GM23338 (cell line): ENCODE measurements around the gene TNS1. TPM values are rescaled to one million over a fixed set of nuclear protein-coding genes. Genes with fewer than 3 reads are reported as not detected.

Experiments used
- ATAC-seq: fragments of 200-7000 bp; cut with Tn5 transposase; 3 replicates; pipeline ENCODE4 v1.9.1; 2020
- DNase-seq: peaks from one replicate; pipeline ENCODE4 v3.0.0-alpha.2; 2015; ENCODE audit warnings: low spot score
- H2AFZ ChIP-seq: fragments of 200-600 bp; sonication (generic); 2 replicates; pipeline ENCODE4 v1.8.0; 2016; ENCODE audit warnings: antibody characterized with exemption, mild to moderate bottlenecking, moderate library complexity
- H3F3A ChIP-seq: fragments of 200-600 bp; sonication (generic); replicated peaks from 2 replicates; pipeline ENCODE4 v1.8.0; 2017; ENCODE audit warnings: antibody characterized with exemption, mixed run types, low read depth
- H3K27ac ChIP-seq: fragments of 200-600 bp; sonication (generic); 2 replicates; pipeline ENCODE4 v1.6.1; 2016; ENCODE audit warnings: low read depth
- H3K27me3 ChIP-seq: fragments of 200-600 bp; sonication (generic); 2 replicates; pipeline ENCODE4 v1.8.0; 2016; ENCODE audit warnings: mild to moderate bottlenecking, mixed run types, moderate library complexity; ENCODE audit not compliant: insufficient read depth
- H3K36me3 ChIP-seq: fragments of 200-600 bp; sonication (generic); 2 replicates; pipeline ENCODE4 v1.8.0; 2016; ENCODE audit warnings: mild to moderate bottlenecking; ENCODE audit not compliant: insufficient read depth
- H3K4me1 ChIP-seq: fragments of 200-600 bp; sonication (generic); 2 replicates; pipeline ENCODE4 v1.8.0; 2016; ENCODE audit warnings: mild to moderate bottlenecking, moderate library complexity; ENCODE audit not compliant: insufficient read depth
- H3K4me2 ChIP-seq: fragments of 200-600 bp; sonication (generic); 2 replicates; pipeline ENCODE4 v1.7.1; 2017; ENCODE audit warnings: mixed run types
- H3K4me3 ChIP-seq: fragments of 200-600 bp; sonication (generic); 2 replicates; pipeline ENCODE4 v1.6.1; 2016; ENCODE audit warnings: mixed run types
- H3K79me2 ChIP-seq: fragments of 200-600 bp; sonication (generic); replicated peaks from 2 replicates; pipeline ENCODE4 v1.8.0; 2017; ENCODE audit warnings: mild to moderate bottlenecking; ENCODE audit not compliant: insufficient read depth
- H3K9me2 ChIP-seq: fragments of 200-600 bp; sonication (generic); 2 replicates; pipeline ENCODE4 v1.8.0; 2017; ENCODE audit not compliant: insufficient read depth
- H4K20me1 ChIP-seq: fragments of 200-600 bp; sonication (generic); replicated peaks from 2 replicates; pipeline ENCODE4 v1.8.0; 2017; ENCODE audit warnings: mild to moderate bottlenecking; ENCODE audit not compliant: insufficient read depth
- H3K27ac Mint-ChIP-seq: 2 replicates; pipeline ENCODE4 v1.8.0; 2020; ENCODE audit warnings: inconsistent platforms, mild to moderate bottlenecking, moderate library complexity, mixed read lengths
- H3K27me3 Mint-ChIP-seq: 3 replicates; pipeline ENCODE4 v1.8.0; 2022; ENCODE audit warnings: low read depth, mild to moderate bottlenecking, moderate library complexity, mixed read lengths, inconsistent platforms; ENCODE audit not compliant: insufficient read depth, poor library complexity
- H3K36me3 Mint-ChIP-seq: 3 replicates; pipeline ENCODE4 v1.8.0; 2021; ENCODE audit warnings: low read depth, mild to moderate bottlenecking, inconsistent platforms, moderate library complexity, mixed read lengths
- H3K4me1 Mint-ChIP-seq: 3 replicates; pipeline ENCODE4 v1.8.0; 2020; ENCODE audit warnings: mild to moderate bottlenecking, inconsistent platforms, mixed read lengths
- H3K4me3 Mint-ChIP-seq: 3 replicates; pipeline ENCODE4 v1.8.0; 2021; ENCODE audit warnings: moderate library complexity, mild to moderate bottlenecking, inconsistent platforms, mixed read lengths
- H3K9me3 Mint-ChIP-seq: 3 replicates; pipeline ENCODE4 v1.8.0; 2020; ENCODE audit warnings: moderate library complexity, mild to moderate bottlenecking, inconsistent platforms, mixed read lengths
- EZH2phosphoT487 ChIP-seq: fragments of 200-600 bp; sonication (generic); IDR thresholded peaks from one replicate; pipeline ENCODE4 v1.8.1; 2018; ENCODE audit warnings: antibody characterized with exemption; ENCODE audit not compliant: unreplicated experiment
- NANOG ChIP-seq: IDR thresholded peaks from 2 replicates; pipeline ENCODE4 v1.6.1; 2016; ENCODE audit warnings: antibody characterized with exemption, borderline replicate concordance
- POLR2AphosphoS5 ChIP-seq: IDR thresholded peaks from 2 replicates; pipeline ENCODE4 v1.6.1; 2016; ENCODE audit warnings: antibody characterized with exemption, low read depth
- ZNF114 ChIP-seq: fragments of 250-450 bp; sonication (Bioruptor Pico); IDR thresholded peaks from 2 replicates; pipeline ENCODE4 v1.5.0; 2020; ENCODE audit warnings: mild to moderate bottlenecking, moderate library complexity
- ZNF331 ChIP-seq: fragments of 250-450 bp; sonication (Bioruptor Pico); IDR thresholded peaks from 2 replicates; pipeline ENCODE4 v1.5.0; 2020; ENCODE audit warnings: low read depth, mild to moderate bottlenecking, moderate library complexity
- ZNF462 ChIP-seq: fragments of 250-450 bp; sonication (Bioruptor Pico); IDR thresholded peaks from 2 replicates; pipeline ENCODE4 v1.5.0; 2020; ENCODE audit warnings: mild to moderate bottlenecking, moderate library complexity
- polyA plus RNA-seq: library from polyadenylated mRNA; unstranded; fragments of >200 nt; fragmentation: Nextera tagmentation; extraction: Ambion mirVana; gene quantifications from 2 replicates; pipeline ENCODE4 v1.2.1, GENCODE V29; 2016
- total RNA-seq: library from RNA; depleted of rRNA; stranded (reverse); fragments of >200 nt; shearing (Covaris generic); gene quantifications from 2 replicates; pipeline ENCODE4 v1.2.3, GENCODE V29; 2014

The TNS1 gene
- total and polyA plus RNA-seq, 2 experiments from 2014 or later = 2.0 to 7.4 TPM

- Histone ChIP-seq H3K4me1 (no peaks in the 10 kb centered on the region), H4K20me1 (no peaks in the 10 kb centered on the region), H3K79me2 (no peaks in the 10 kb centered on the region), H3K27ac (no peak overlapping the region), H3K4me2 (no peak overlapping the region), H3K27me3 (no peaks in the 10 kb centered on the region), H2AFZ (no peak overlapping the region), H3K9me2 (no peaks in the 10 kb centered on the region), H3K36me3 (no peaks in the 10 kb centered on the region), H3K4me3 (no peak overlapping the region), H3F3A (no peaks in the 10 kb centered on the region)
- H3K4me3 Mint-ChIP-seq = no peak overlapping the region
- H3K9me3 Mint-ChIP-seq = no peaks in the 10 kb centered on the region
- peaks cover 3% of the 10 kb centered on the region; the same call in 2 of the 3 replicates for H3K4me1 Mint-ChIP-seq
- no peak for TF ChIP-seq ZNF114 (CRISPR knock-in tag)
- no peak for TF ChIP-seq ZNF331 (CRISPR knock-in tag)
- ATAC-seq (no peak), DNase-seq (no peak)
- H3K36me3 Mint-ChIP-seq = no peaks in the 10 kb centered on the region
- H3K27me3 Mint-ChIP-seq = peaks cover 3% of the 10 kb centered on the region
- H3K27ac Mint-ChIP-seq = no peak overlapping the region; the same call in 1 of the 2 replicates
Observed at GRCh38 chr2:217956586-217957457, 46.0 kb downstream of the TNS1 start.

GRCh38 chr2:217955881-217956493 lies 46.8 kb downstream of the TNS1 start:
- Mint-ChIP-seq H3K27me3 (peaks cover 3% of the 10 kb centered on the region), H3K9me3 (no peaks in the 10 kb centered on the region), H3K4me3 (no peak overlapping the region), H3K4me1 (peaks cover 6% of the 10 kb centered on the region), H3K27ac (no peak overlapping the region), H3K36me3 (no peaks in the 10 kb centered on the region)
- Histone ChIP-seq H2AFZ (no peak overlapping the region), H3K4me3 (no peak overlapping the region), H3K27ac (no peak overlapping the region), H4K20me1 (no peaks in the 10 kb centered on the region), H3K4me2 (no peak overlapping the region), H3F3A (no peaks in the 10 kb centered on the region), H3K36me3 (no peaks in the 10 kb centered on the region), H3K9me2 (no peaks in the 10 kb centered on the region), H3K27me3 (no peaks in the 10 kb centered on the region), H3K79me2 (no peaks in the 10 kb centered on the region), H3K4me1 (0 out of 2 replicates have a peak, but pooled peaks cover 3% of the 10 kb centered on the region)
- TF ChIP-seq EZH2phosphoT487 = no peak
- no peak for TF ChIP-seq ZNF462 (CRISPR knock-in tag)
- no peak for TF ChIP-seq NANOG
- no peak for TF ChIP-seq ZNF114 (CRISPR knock-in tag)
- no peak for TF ChIP-seq POLR2AphosphoS5
- DNase-seq (no peak), ATAC-seq (no peak)
